HG02678 (cell line): Measurements from ENCODE around the gene MYEOV.

Experiments
- ATAC-seq: cut with Tn5 transposase; IDR thresholded peaks from one replicate; pipeline ENCODE4 v1.9.1; 2021; ENCODE audit warnings: mild to moderate bottlenecking, moderate library complexity; ENCODE audit not compliant: unreplicated experiment

MYEOV gene

GRCh38 chr11:69301081-69301454 lies 7.1 kb downstream of the MYEOV start:
- no peak for ATAC-seq

GRCh38 chr11:69301455-69302401 lies 7.8 kb downstream of the MYEOV start:
- no peak for ATAC-seq

- ATAC-seq: no peak
Measured at GRCh38 chr11:69302447-69303020, 8.6 kb downstream of the MYEOV start.

- no peak for ATAC-seq
Measured at GRCh38 chr11:69303427-69303826, 9.5 kb downstream of the MYEOV start.

GRCh38 chr11:69304258-69304657 lies 10.3 kb downstream of the MYEOV start:
- no peak for ATAC-seq

- ATAC-seq: no peak
Measured at GRCh38 chr11:69304686-69305085, 10.7 kb downstream of the MYEOV start.

- no peak for ATAC-seq
Measured at GRCh38 chr11:69305885-69306540, 12.1 kb downstream of the MYEOV start.

- ATAC-seq: no peak
Measured at GRCh38 chr11:69306821-69307220, 12.9 kb downstream of the MYEOV start.

- no peak for ATAC-seq
Measured at GRCh38 chr11:69307421-69307820, 13.5 kb downstream of the MYEOV start.

GRCh38 chr11:69307871-69308431 lies 14.0 kb downstream of the MYEOV start:
- ATAC-seq: no peak

- ATAC-seq: no peak
Measured at GRCh38 chr11:69308491-69308911, 14.5 kb downstream of the MYEOV start.

GRCh38 chr11:69308936-69309615 lies 15.1 kb downstream of the MYEOV start:
- no peak for ATAC-seq

- no peak for ATAC-seq
Measured at GRCh38 chr11:69309631-69310280, 15.8 kb downstream of the MYEOV start.

- no peak for ATAC-seq
Measured at GRCh38 chr11:69310351-69310750, 16.4 kb downstream of the MYEOV start.

- no peak for ATAC-seq
Measured at GRCh38 chr11:69310934-69311766, 17.2 kb downstream of the MYEOV start.

- no peak for ATAC-seq
Measured at GRCh38 chr11:69311767-69312385, 17.9 kb downstream of the MYEOV start.

- ATAC-seq: no peak
Measured at GRCh38 chr11:69312453-69313404, 18.8 kb downstream of the MYEOV start.

- no peak for ATAC-seq
Measured at GRCh38 chr11:69313992-69314391, 20.0 kb downstream of the MYEOV start.
